ENCODE results near the gene TMEM178B.
"Not testable (repeated sequence)": the region's sequence is repeated elsewhere in the genome, so short reads cannot be mapped to it uniquely, and the experiment has no call there.

TMEM178B gene

GRCh38 chr7:141325275-141325674, 251.4 kb downstream of the TMEM178B start:
- no peaks in the 10 kb centered on the region for H3K9me3 ChIP-seq (ENCODE audit: low read depth, low read length)
- no peak for TF ChIP-seq POLR2AphosphoS5 (IDR thresholded peaks at IDR 0.05; ENCODE audit: borderline replicate concordance, low read depth, low read length)

GRCh38 chr7:141328290-141328689, 254.4 kb downstream of the TMEM178B start:
- Histone ChIP-seq H3K27ac (no peak overlapping the region), H3K4me3 (no peak overlapping the region), H3K9me3 (ENCODE audit: low read depth, low read length) (no peaks in the 10 kb centered on the region), H3K36me3 (ENCODE audit: insufficient read depth, low read length) (no peaks in the 10 kb centered on the region), H3K9ac (ENCODE audit: insufficient read length) (no peak overlapping the region)
- no peak for DNase-seq (ENCODE audit: low read depth, low spot score)
- no peak for TF ChIP-seq EZH2 (IDR thresholded peaks at IDR 0.05)
- TF ChIP-seq FOXP2 (optimal IDR thresholded peaks at IDR 0.05; ENCODE audit: control extremely low read depth, extremely low read length, insufficient read depth) = no peak
- no peak for TF ChIP-seq POLR2AphosphoS5 (IDR thresholded peaks at IDR 0.05; ENCODE audit: borderline replicate concordance, low read depth, low read length)

More at GRCh38 chr7:141325275-141325674, 251.4 kb downstream of the TMEM178B start:
- Histone ChIP-seq H3K9ac (ENCODE audit: insufficient read length) (no peak overlapping the region), H3K27ac (no peak overlapping the region), H3K36me3 (ENCODE audit: insufficient read depth, low read length) (no peaks in the 10 kb centered on the region), H3K4me3 (no peak overlapping the region)
- DNase-seq (ENCODE audit: low read depth, low spot score) = no peak

GRCh38 chr7:141330285-141330684, 256.4 kb downstream of the TMEM178B start:
- not testable (repeated sequence) for DNase-seq (ENCODE audit: low read depth, low spot score); H3K4me3 ChIP-seq; H3K9ac ChIP-seq (ENCODE audit: insufficient read length); H3K9me3 ChIP-seq (ENCODE audit: low read depth, low read length); H3K36me3 ChIP-seq (ENCODE audit: insufficient read depth, low read length); H3K27ac ChIP-seq

- H3K36me3 ChIP-seq (ENCODE audit: insufficient read depth, low read length) = no peaks in the 10 kb centered on the region
- no peak overlapping the region for H3K4me3 ChIP-seq
- DNase-seq (ENCODE audit: low read depth, low spot score) = no peak
- no peak overlapping the region for H3K9ac ChIP-seq (ENCODE audit: insufficient read length)
- H3K9me3 ChIP-seq (ENCODE audit: low read depth, low read length) = no peaks in the 10 kb centered on the region
- no peak overlapping the region for H3K27ac ChIP-seq
- TF ChIP-seq FOXP2 (optimal IDR thresholded peaks at IDR 0.05; ENCODE audit: control extremely low read depth, extremely low read length, insufficient read depth) = no peak
- no peak for TF ChIP-seq POLR2AphosphoS5 (IDR thresholded peaks at IDR 0.05; ENCODE audit: borderline replicate concordance, low read depth, low read length)
These were observed 259.6 kb downstream of the TMEM178B start for GRCh38 chr7:141333459-141333858.

- Histone ChIP-seq H3K4me3 (no peak overlapping the region), H3K36me3 (ENCODE audit: insufficient read depth, low read length) (no peaks in the 10 kb centered on the region), H3K27ac (no peak overlapping the region), H3K9me3 (ENCODE audit: low read depth, low read length) (no peaks in the 10 kb centered on the region), H3K9ac (ENCODE audit: insufficient read length) (no peak overlapping the region)
- no peak for TF ChIP-seq POLR2AphosphoS5 (IDR thresholded peaks at IDR 0.05; ENCODE audit: borderline replicate concordance, low read depth, low read length)
- no peak for TF ChIP-seq FOXP2 (optimal IDR thresholded peaks at IDR 0.05; ENCODE audit: control extremely low read depth, extremely low read length, insufficient read depth)
- no peak for TF ChIP-seq EZH2 (IDR thresholded peaks at IDR 0.05)
- no peak for DNase-seq (ENCODE audit: low read depth, low spot score)
These were observed 261.3 kb downstream of the TMEM178B start for GRCh38 chr7:141335164-141335563.

GRCh38 chr7:141339603-141340002, 265.7 kb downstream of the TMEM178B start:
- Histone ChIP-seq H3K27ac (no peak overlapping the region), H3K9me3 (ENCODE audit: low read depth, low read length) (no peaks in the 10 kb centered on the region), H3K4me3 (no peak overlapping the region), H3K36me3 (ENCODE audit: insufficient read depth, low read length) (no peaks in the 10 kb centered on the region), H3K9ac (ENCODE audit: insufficient read length) (no peak overlapping the region)
- DNase-seq (ENCODE audit: low read depth, low spot score) = no peak
- TF ChIP-seq POLR2AphosphoS5 (IDR thresholded peaks at IDR 0.05; ENCODE audit: borderline replicate concordance, low read depth, low read length) (no peak), FOXP2 (optimal IDR thresholded peaks at IDR 0.05; ENCODE audit: control extremely low read depth, extremely low read length, insufficient read depth) (no peak), EZH2 (IDR thresholded peaks at IDR 0.05) (no peak)

- Histone ChIP-seq H3K9ac (ENCODE audit: insufficient read length) (no peak overlapping the region), H3K9me3 (ENCODE audit: low read depth, low read length) (no peaks in the 10 kb centered on the region), H3K27ac (peak overlapping the region; percentile 33; the same call in 1 of the 2 replicates), H3K4me3 (no peak overlapping the region), H3K36me3 (ENCODE audit: insufficient read depth, low read length) (no peaks in the 10 kb centered on the region)
- DNase-seq (ENCODE audit: low read depth, low spot score) = no peak
- TF ChIP-seq FOXP2 (optimal IDR thresholded peaks at IDR 0.05; ENCODE audit: control extremely low read depth, extremely low read length, insufficient read depth) (no peak), POLR2AphosphoS5 (IDR thresholded peaks at IDR 0.05; ENCODE audit: borderline replicate concordance, low read depth, low read length) (no peak), EZH2 (IDR thresholded peaks at IDR 0.05) (no peak)
These were observed 267.1 kb downstream of the TMEM178B start for GRCh38 chr7:141340991-141341390.

- no peak for DNase-seq (ENCODE audit: low read depth, low spot score)
- TF ChIP-seq POLR2AphosphoS5 (IDR thresholded peaks at IDR 0.05; ENCODE audit: borderline replicate concordance, low read depth, low read length) (no peak), EZH2 (IDR thresholded peaks at IDR 0.05) (no peak), FOXP2 (optimal IDR thresholded peaks at IDR 0.05; ENCODE audit: control extremely low read depth, extremely low read length, insufficient read depth) (no peak)
- H3K9me3 ChIP-seq (ENCODE audit: low read depth, low read length) = no peaks in the 10 kb centered on the region
- no peak overlapping the region for H3K4me3 ChIP-seq
- H3K9ac ChIP-seq (ENCODE audit: insufficient read length) = no peak overlapping the region
- H3K36me3 ChIP-seq (ENCODE audit: insufficient read depth, low read length) = no peaks in the 10 kb centered on the region
- H3K27ac ChIP-seq = peak overlapping the region; percentile 98
These were observed 269.0 kb downstream of the TMEM178B start for GRCh38 chr7:141342621-141343408.
